B cell (primary cell): ENCODE results near the gene OPN5. TPM values are rescaled to one million over a fixed set of nuclear protein-coding genes. Genes with fewer than 3 reads are reported as not detected.

Experiments
- ATAC-seq: fragments of 200-7000 bp; cut with Tn5 transposase; one replicate; pipeline ENCODE4 v1.10.0; 2021; ENCODE audit warnings: low read depth, mild to moderate bottlenecking, moderate number of reproducible peaks, moderate library complexity
- CTCF ChIA-PET: fragments of 350-600 bp; sonication (Branson Sonifier 250); formaldehyde crosslinking; loops from one replicate; lab custom pipeline; 2021; ENCODE audit warnings: antibody characterized with exemption, inconsistent platforms; lab: Charles Lee
- POLR2A ChIA-PET: fragments of 350-600 bp; sonication (Branson Sonifier 250); formaldehyde crosslinking; loops from one replicate; lab custom pipeline; 2021; ENCODE audit warnings: antibody characterized with exemption; lab: Charles Lee
- DNase-seq: peaks from one replicate; pipeline ENCODE4 v3.0.0; 2013
- H2AFZ ChIP-seq: 2 replicates; pipeline ENCODE4 v1.6.1; 2012; ENCODE audit warnings: mild to moderate bottlenecking, low read depth, low read length; ENCODE audit not compliant: insufficient read depth, poor library complexity, severe bottlenecking
- H3K27ac ChIP-seq, 2 donors: 1 replicate in 1 of 2; 2 replicates in 1 of 2; pipeline ENCODE4 v1.5.1; 2012 to 2013; ENCODE audit warnings: low read length in 2 of 2, mild to moderate bottlenecking in 2 of 2, moderate library complexity in 1 of 2
- H3K27me3 ChIP-seq, 4 experiments: fragments of 200-600 bp in 1 of 4; sonication (generic) in 1 of 4; replicated peaks in 1 of 4; 1 replicate in 2 of 4; 2 replicates in 2 of 4; pipeline versions ENCODE4 v1.6.1 to v1.7.0; 2013 to 2016; ENCODE audit warnings: low read length in 3 of 4, mild to moderate bottlenecking in 2 of 4, mixed read lengths in 1 of 4, moderate library complexity in 1 of 4; ENCODE audit not compliant: insufficient read depth in 4 of 4, control insufficient read depth in 3 of 4; ENCODE audit errors: control extremely low read depth in 1 of 4
- H3K36me3 ChIP-seq, 2 experiments: replicated peaks in 1 of 2; 1 replicate in 1 of 2; 2 replicates in 1 of 2; pipeline versions ENCODE4 v1.6.1 to v1.7.1; 2013; ENCODE audit warnings: low read length in 1 of 2; ENCODE audit not compliant: insufficient read depth in 2 of 2, control insufficient read depth in 1 of 2; ENCODE audit errors: control extremely low read depth in 1 of 2, extremely low read depth in 1 of 2
- H3K4me1 ChIP-seq, 2 donors: fragments of 200-600 bp in 1 of 2; sonication (generic) in 1 of 2; 1 replicate in 1 of 2; 2 replicates in 1 of 2; pipeline versions ENCODE4 v1.5.1 to v1.6.1; 2013 to 2017; ENCODE audit warnings: low read length in 2 of 2; ENCODE audit not compliant: control insufficient read depth in 2 of 2, insufficient read depth in 2 of 2
- H3K4me2 ChIP-seq: replicated peaks from 2 replicates; pipeline ENCODE3; 2012; ENCODE audit warnings: mild to moderate bottlenecking, low read depth, low read length; ENCODE audit not compliant: poor library complexity, severe bottlenecking
- H3K4me3 ChIP-seq, 5 experiments: fragments of 200-600 bp in 1 of 5; sonication (generic) in 1 of 5; 1 replicate in 3 of 5; 2 replicates in 2 of 5; pipeline versions ENCODE4 v1.5.1 to v1.7.0; 2011 to 2016; ENCODE audit warnings: low read length in 4 of 5, mild to moderate bottlenecking in 4 of 5, low read depth in 2 of 5, control low read depth in 1 of 5, moderate library complexity in 1 of 5; ENCODE audit not compliant: insufficient read depth in 1 of 5; ENCODE audit errors: control extremely low read depth in 1 of 5, extremely low read depth in 1 of 5
- H3K79me2 ChIP-seq: fragments of 200-600 bp; sonication (generic); one replicate; pipeline ENCODE4 v1.6.0; 2016; ENCODE audit warnings: low read length; ENCODE audit not compliant: control insufficient read depth, insufficient read depth
- H3K9ac ChIP-seq: fragments of 200-600 bp; sonication (generic); 2 replicates; pipeline ENCODE4 v1.6.1; 2017; ENCODE audit warnings: mild to moderate bottlenecking, low read length, moderate library complexity
- H3K9me3 ChIP-seq, 3 donors: one replicate each; pipeline versions ENCODE4 v1.6.1 to v1.7.1; 2013; ENCODE audit warnings: low read length in 2 of 3; ENCODE audit not compliant: control insufficient read depth in 2 of 3, insufficient read depth in 1 of 3; ENCODE audit errors: control extremely low read depth in 1 of 3
- H4K20me1 ChIP-seq: 2 replicates; pipeline ENCODE4 v1.6.0; 2012; ENCODE audit warnings: mild to moderate bottlenecking, low read length; ENCODE audit not compliant: insufficient read depth, control insufficient read depth, poor library complexity, severe bottlenecking
- H3K27ac Mint-ChIP-seq: one replicate; pipeline ENCODE4 v1.8.0; 2021; ENCODE audit warnings: mixed read lengths
- H3K27me3 Mint-ChIP-seq: one replicate; pipeline ENCODE4 v1.8.0; 2021; ENCODE audit warnings: mixed read lengths
- H3K4me1 Mint-ChIP-seq: one replicate; pipeline ENCODE4 v1.8.0; 2021; ENCODE audit warnings: mixed read lengths
- H3K4me3 Mint-ChIP-seq: one replicate; pipeline ENCODE4 v1.8.0; 2021; ENCODE audit warnings: mixed read lengths
- H3K9me3 Mint-ChIP-seq: one replicate; pipeline ENCODE4 v1.8.0; 2022; ENCODE audit warnings: mixed read lengths; ENCODE audit not compliant: insufficient read depth
- CTCF ChIP-seq: fragments of 200-600 bp; IDR thresholded peaks from one replicate; pipeline ENCODE4 v1.8.0; 2022; ENCODE audit warnings: antibody characterized with exemption, mild to moderate bottlenecking
- EZH2 ChIP-seq: IDR thresholded peaks from 2 replicates; pipeline ENCODE4 v1.6.1; 2012; ENCODE audit warnings: borderline replicate concordance, low read depth, mild to moderate bottlenecking, moderate library complexity, low read length; ENCODE audit not compliant: insufficient read depth, poor library complexity, severe bottlenecking
- WGBS: methylation state at CpG from one replicate; pipeline ENCODE4 v1.1.5; 2013; ENCODE audit warnings: missing lambda C conversion rate; ENCODE audit not compliant: insufficient coverage; 5-methylcytosine and 5-hydroxymethylcytosine counted together
- intact Hi-C: fragments of 100-400 bp; cut with micrococcal nuclease; formaldehyde crosslinking; loops from one replicate; pipeline ENCODE4 v1.10.0; 2022
- polyA plus RNA-seq: library from polyadenylated mRNA; depleted of rRNA; stranded (reverse); fragments of >200 nt; gene quantifications from 2 replicates; pipeline ENCODE4 v1.2.3, GENCODE V29; 2012
- total RNA-seq, 2 donors: library from RNA; stranded (reverse); fragments of 120-200 nt in 1 of 2; gene quantifications; 1 replicate in 1 of 2; 2 replicates in 1 of 2; pipeline versions ENCODE4 v1.2.3 to v1.2.4, GENCODE V29; 2013 to 2022

OPN5 gene
- total and polyA plus RNA-seq, 2 donors (not counting 1 experiment from before 2014, with no cell fraction given): not detected

GRCh38 chr6:47809873-47810272 lies 28.0 kb downstream of the OPN5 start:
- Histone ChIP-seq H3K79me2 (no peaks in the 10 kb centered on the region), H3K4me2 (no peak overlapping the region), H3K4me3 (no peak overlapping the region), H3K36me3 (no peaks in the 10 kb centered on the region), H3K9me3 (no peaks in the 10 kb centered on the region), H4K20me1 (no peaks in the 10 kb centered on the region), H3K27ac (no peak overlapping the region), H3K27me3 (peaks cover 0 to 9% (median 0%) of the 10 kb centered on the region in 4 experiments), H3K4me1 (no peaks in the 10 kb centered on the region), H2AFZ (no peak overlapping the region), H3K9ac (no peak overlapping the region)
- ATAC-seq: no peak
- peaks cover 16% of the 10 kb centered on the region for H3K27me3 Mint-ChIP-seq
- DNase-seq: no peak
- TF ChIP-seq CTCF (no peak), EZH2 (no peak)
- WGBS: 98% methylated on average over 6 of the region's 8 CpGs
- no peaks in the 10 kb centered on the region for H3K9me3 Mint-ChIP-seq
- H3K4me3 Mint-ChIP-seq: no peak overlapping the region
- intact Hi-C loops: no loop called here
- ChIA-PET POLR2A (no interaction called here), CTCF (no interaction called here)
- H3K27ac Mint-ChIP-seq: no peak overlapping the region
- H3K4me1 Mint-ChIP-seq: no peaks in the 10 kb centered on the region

GRCh38 chr6:47810885-47811284 lies 29.1 kb downstream of the OPN5 start:
- Histone ChIP-seq H4K20me1 (no peaks in the 10 kb centered on the region), H3K36me3 (no peaks in the 10 kb centered on the region), H3K27ac (no peak overlapping the region), H3K27me3 (peaks cover 0 to 9% (median 0%) of the 10 kb centered on the region in 4 experiments), H3K9me3 (no peaks in the 10 kb centered on the region), H3K79me2 (no peaks in the 10 kb centered on the region), H2AFZ (no peak overlapping the region), H3K4me2 (no peak overlapping the region), H3K4me1 (no peaks in the 10 kb centered on the region), H3K9ac (no peak overlapping the region), H3K4me3 (no peak overlapping the region)
- no peak for ATAC-seq
- Mint-ChIP-seq H3K9me3 (no peaks in the 10 kb centered on the region), H3K27me3 (peaks cover 16% of the 10 kb centered on the region), H3K4me1 (no peaks in the 10 kb centered on the region), H3K27ac (no peak overlapping the region), H3K4me3 (no peak overlapping the region)
- WGBS: 80% methylated on average over 3 of the region's 3 CpGs
- intact Hi-C loops: no loop called here
- TF ChIP-seq CTCF (no peak), EZH2 (no peak)
- CTCF ChIA-PET: no interaction called here
- POLR2A ChIA-PET: no interaction called here
- no peak for DNase-seq
